ENCODE data around the gene CTIF. TPM values are rescaled to one million over a fixed set of nuclear protein-coding genes. Genes with fewer than 3 reads are reported as not detected.

The CTIF gene
- polyA plus RNA-seq, 1 of the 3 experiments (the other 2 are of a cell fraction), result 47.2 TPM

DNA sequence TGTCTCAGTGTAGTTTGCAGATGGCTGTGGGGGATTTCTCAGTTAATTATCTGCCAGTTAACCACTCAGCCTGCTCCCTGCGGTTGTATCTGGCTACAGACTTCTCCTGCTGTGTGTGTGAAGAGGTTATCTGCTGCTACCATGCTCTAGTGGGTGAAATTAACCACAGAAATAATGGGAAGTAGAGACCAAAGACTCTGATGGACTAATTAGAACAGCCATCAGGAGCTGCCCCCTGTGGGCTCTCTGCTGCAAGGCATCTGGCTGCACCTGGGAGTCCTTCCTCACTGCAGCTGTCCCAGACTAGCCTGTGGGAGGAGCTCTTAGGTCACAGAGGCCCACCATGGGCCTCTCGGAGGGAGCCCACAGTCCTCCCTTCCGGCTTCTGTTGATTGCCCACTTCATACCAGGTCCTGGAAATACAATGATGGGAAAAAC, 66.6 kb downstream of the CTIF start:
- H3K36me3 ChIP-seq (replicated peaks in 1 of 2; ENCODE audit: control insufficient read depth in 1 of 2, insufficient read depth in 2 of 2, low read length in 1 of 2), result no peaks in the 10 kb centered on the region
- no peak overlapping the region for H3K9ac ChIP-seq
- no peaks in the 10 kb centered on the region for H3K9me3 ChIP-seq
- no peaks in the 10 kb centered on the region for H3K9me2 ChIP-seq
- ChIA-PET POLR2A (no interaction called here), CTCF (interaction anchor here (0.6 to 2.7 kb wide), 11 partner anchors 9 to 1457 kb away, joined by 3 to 10 read pairs (median 4); no protein-coding TSS in a partner anchor)
- no peaks in the 10 kb centered on the region for H3K27me3 ChIP-seq (ENCODE audit: insufficient read depth)
- no peak overlapping the region for H3K4me3 ChIP-seq (ENCODE audit: low read depth in 2 of 2, low read length in 1 of 2)
- H3K4me1 ChIP-seq (ENCODE audit: control insufficient read depth in 1 of 2, insufficient read depth in 2 of 2, low read depth in 1 of 2, low read length in 1 of 2), result peaks cover 24 to 37% of the 10 kb centered on the region in 2 experiments; a peak in 3 of 4 replicates
- H2AFZ ChIP-seq (ENCODE audit: low read depth), result no peak overlapping the region
- H3K27ac ChIP-seq (ENCODE audit: low read depth in 2 of 2, low read length in 1 of 2), result peak overlapping the region in 1 of 2 experiments; percentile 3; a peak in 1 of 4 replicates
- peaks cover 86% of the 10 kb centered on the region for H4K20me1 ChIP-seq (ENCODE audit: insufficient read depth)
- H3K79me2 ChIP-seq (ENCODE audit: insufficient read depth), result peaks cover 88% of the 10 kb centered on the region
- H3F3A ChIP-seq (replicated peaks; ENCODE audit: insufficient read depth), result no peaks in the 10 kb centered on the region
- TF ChIP-seq, protein P1, sequence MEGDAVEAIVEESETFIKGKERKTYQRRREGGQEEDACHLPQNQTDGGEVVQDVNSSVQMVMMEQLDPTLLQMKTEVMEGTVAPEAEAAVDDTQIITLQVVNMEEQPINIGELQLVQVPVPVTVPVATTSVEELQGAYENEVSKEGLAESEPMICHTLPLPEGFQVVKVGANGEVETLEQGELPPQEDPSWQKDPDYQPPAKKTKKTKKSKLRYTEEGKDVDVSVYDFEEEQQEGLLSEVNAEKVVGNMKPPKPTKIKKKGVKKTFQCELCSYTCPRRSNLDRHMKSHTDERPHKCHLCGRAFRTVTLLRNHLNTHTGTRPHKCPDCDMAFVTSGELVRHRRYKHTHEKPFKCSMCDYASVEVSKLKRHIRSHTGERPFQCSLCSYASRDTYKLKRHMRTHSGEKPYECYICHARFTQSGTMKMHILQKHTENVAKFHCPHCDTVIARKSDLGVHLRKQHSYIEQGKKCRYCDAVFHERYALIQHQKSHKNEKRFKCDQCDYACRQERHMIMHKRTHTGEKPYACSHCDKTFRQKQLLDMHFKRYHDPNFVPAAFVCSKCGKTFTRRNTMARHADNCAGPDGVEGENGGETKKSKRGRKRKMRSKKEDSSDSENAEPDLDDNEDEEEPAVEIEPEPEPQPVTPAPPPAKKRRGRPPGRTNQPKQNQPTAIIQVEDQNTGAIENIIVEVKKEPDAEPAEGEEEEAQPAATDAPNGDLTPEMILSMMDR (IDR thresholded peaks at IDR 0.05), result peak; percentile 32
- peak; percentile 58 for TF ChIP-seq RAD21 (IDR thresholded peaks at IDR 0.05; ENCODE audit: low read length)
- TF ChIP-seq MEF2A (IDR thresholded peaks at IDR 0.05; ENCODE audit: borderline replicate concordance, low read depth), result no peak
- TF ChIP-seq SMC3 (IDR thresholded peaks at IDR 0.05; ENCODE audit: low read depth, low read length), result peak; percentile 35; the same call in 1 of the 2 replicates
- TF ChIP-seq, protein P2, sequence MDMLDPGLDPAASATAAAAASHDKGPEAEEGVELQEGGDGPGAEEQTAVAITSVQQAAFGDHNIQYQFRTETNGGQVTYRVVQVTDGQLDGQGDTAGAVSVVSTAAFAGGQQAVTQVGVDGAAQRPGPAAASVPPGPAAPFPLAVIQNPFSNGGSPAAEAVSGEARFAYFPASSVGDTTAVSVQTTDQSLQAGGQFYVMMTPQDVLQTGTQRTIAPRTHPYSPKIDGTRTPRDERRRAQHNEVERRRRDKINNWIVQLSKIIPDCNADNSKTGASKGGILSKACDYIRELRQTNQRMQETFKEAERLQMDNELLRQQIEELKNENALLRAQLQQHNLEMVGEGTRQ (IDR thresholded peaks at IDR 0.05; ENCODE audit: borderline replicate concordance, low read depth, low read length), result no peak
- no peak overlapping the region for H3K4me2 ChIP-seq
- peak; percentile 58 for DNase-seq
- 85% methylated on average over 3 of the region's 3 CpGs for WGBS (ENCODE audit: low lambda C conversion rate)

DNA sequence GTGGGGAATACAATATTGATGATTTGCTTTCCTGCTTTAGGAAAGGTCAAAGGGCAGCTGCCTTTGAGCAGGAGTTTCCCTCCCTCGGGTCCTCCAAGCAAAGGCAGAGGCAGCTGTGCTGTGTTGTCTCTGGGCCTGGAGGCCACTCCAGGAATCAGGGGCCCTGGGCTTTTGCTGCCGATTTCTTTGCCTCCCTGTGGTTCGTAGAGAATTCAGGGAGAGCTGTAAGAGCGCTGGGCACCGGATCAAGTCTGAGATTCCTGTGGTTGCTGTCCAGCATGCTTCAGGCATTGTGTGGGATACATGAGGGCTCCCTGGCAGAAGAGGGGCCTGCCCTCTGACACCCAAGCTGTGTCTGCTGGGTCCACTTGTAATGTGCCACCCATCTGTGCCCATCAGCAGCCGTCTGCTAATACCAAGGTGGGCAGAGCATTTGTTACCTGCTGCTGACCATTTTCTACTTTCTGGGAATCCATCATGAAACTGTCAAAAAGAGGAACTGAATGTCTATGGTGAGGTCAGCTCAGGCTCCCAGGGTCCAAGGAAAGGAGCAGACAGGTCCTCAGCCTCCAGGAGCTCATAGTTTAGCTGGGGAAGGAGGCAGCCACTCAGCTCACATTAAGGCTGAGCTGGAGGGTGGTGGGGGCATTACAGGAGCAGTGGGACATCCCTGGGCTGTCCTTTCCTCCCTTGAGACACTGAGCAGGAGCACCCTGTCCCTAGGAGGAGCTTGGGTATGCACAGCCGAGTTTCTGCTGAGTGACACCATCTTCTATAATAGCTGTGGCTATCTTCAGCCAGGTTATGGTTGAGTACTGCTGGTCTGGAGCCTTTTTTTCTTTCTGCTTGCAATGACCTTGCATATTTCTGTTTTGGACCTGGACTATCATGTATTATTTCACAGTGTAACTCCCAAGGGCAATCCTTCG, 68.5 kb downstream of the CTIF start:
- peaks cover 86% of the 10 kb centered on the region for H3K79me2 ChIP-seq (ENCODE audit: insufficient read depth)
- ChIA-PET CTCF (interaction anchor here (0.6 to 2.7 kb wide), 7 partner anchors 14 to 908 kb away, joined by 3 to 10 read pairs (median 4); no protein-coding TSS in a partner anchor), POLR2A (no interaction called here)
- H3F3A ChIP-seq (replicated peaks; ENCODE audit: insufficient read depth), result no peaks in the 10 kb centered on the region
- 39% methylated on average over 5 of the region's 8 CpGs for WGBS (ENCODE audit: low lambda C conversion rate)
- no peak overlapping the region for H3K9ac ChIP-seq
- no peaks in the 10 kb centered on the region for H3K36me3 ChIP-seq (replicated peaks in 1 of 2; ENCODE audit: control insufficient read depth in 1 of 2, insufficient read depth in 2 of 2, low read length in 1 of 2)
- no peaks in the 10 kb centered on the region for H3K9me3 ChIP-seq
- no peaks in the 10 kb centered on the region for H3K27me3 ChIP-seq (ENCODE audit: insufficient read depth)
- no peak overlapping the region for H2AFZ ChIP-seq (ENCODE audit: low read depth)
- no peak for DNase-seq
- no peaks in the 10 kb centered on the region for H3K9me2 ChIP-seq
- peak overlapping the region; percentile 25 to 38; a peak in 3 of 4 replicates for H3K27ac ChIP-seq (ENCODE audit: low read depth in 2 of 2, low read length in 1 of 2)
- H3K4me3 ChIP-seq (ENCODE audit: low read depth in 2 of 2, low read length in 1 of 2), result no peak overlapping the region
- H3K4me1 ChIP-seq (ENCODE audit: control insufficient read depth in 1 of 2, insufficient read depth in 2 of 2, low read depth in 1 of 2, low read length in 1 of 2), result peaks cover 25 to 32% of the 10 kb centered on the region in 2 experiments; a peak in 3 of 4 replicates
- H4K20me1 ChIP-seq (ENCODE audit: insufficient read depth), result peaks cover 82% of the 10 kb centered on the region
- H3K4me2 ChIP-seq, result peak overlapping the region; percentile 45; the same call in 1 of the 2 replicates
- TF ChIP-seq MXI1 (IDR thresholded peaks at IDR 0.05; ENCODE audit: low read depth, low read length) (no peak), FOXM1 (IDR thresholded peaks at IDR 0.05; ENCODE audit: low read depth) (no peak), FOXJ3 (CRISPR knock-in tag; IDR thresholded peaks at IDR 0.05) (no peak), POLR2AphosphoS5 (IDR thresholded peaks at IDR 0.05; ENCODE audit: low read depth, low read length) (no peak), TAF1 (IDR thresholded peaks at IDR 0.05; ENCODE audit: borderline replicate concordance, low read depth, low read length) (no peak), SMC3 (IDR thresholded peaks at IDR 0.05; ENCODE audit: low read depth, low read length) (no peak), MEF2A (IDR thresholded peaks at IDR 0.05; ENCODE audit: borderline replicate concordance, low read depth) (no peak), TEAD4 (IDR thresholded peaks at IDR 0.05; ENCODE audit: borderline replicate concordance, insufficient read depth) (peak; percentile 73; the same call in 1 of the 2 replicates), SIN3A (IDR thresholded peaks at IDR 0.05; ENCODE audit: borderline replicate concordance, low read depth, low read length) (peak; percentile 78; the same call in 1 of the 2 replicates), GABPA (IDR thresholded peaks at IDR 0.05; ENCODE audit: low read depth) (no peak), RCOR1 (IDR thresholded peaks at IDR 0.05; ENCODE audit: low read length) (no peak), NFIC (IDR thresholded peaks at IDR 0.05; ENCODE audit: borderline replicate concordance) (peak; percentile 91), CHD2 (IDR thresholded peaks at IDR 0.05; ENCODE audit: low read length, partially characterized antibody) (no peak)
- TF ChIP-seq, protein P3, sequence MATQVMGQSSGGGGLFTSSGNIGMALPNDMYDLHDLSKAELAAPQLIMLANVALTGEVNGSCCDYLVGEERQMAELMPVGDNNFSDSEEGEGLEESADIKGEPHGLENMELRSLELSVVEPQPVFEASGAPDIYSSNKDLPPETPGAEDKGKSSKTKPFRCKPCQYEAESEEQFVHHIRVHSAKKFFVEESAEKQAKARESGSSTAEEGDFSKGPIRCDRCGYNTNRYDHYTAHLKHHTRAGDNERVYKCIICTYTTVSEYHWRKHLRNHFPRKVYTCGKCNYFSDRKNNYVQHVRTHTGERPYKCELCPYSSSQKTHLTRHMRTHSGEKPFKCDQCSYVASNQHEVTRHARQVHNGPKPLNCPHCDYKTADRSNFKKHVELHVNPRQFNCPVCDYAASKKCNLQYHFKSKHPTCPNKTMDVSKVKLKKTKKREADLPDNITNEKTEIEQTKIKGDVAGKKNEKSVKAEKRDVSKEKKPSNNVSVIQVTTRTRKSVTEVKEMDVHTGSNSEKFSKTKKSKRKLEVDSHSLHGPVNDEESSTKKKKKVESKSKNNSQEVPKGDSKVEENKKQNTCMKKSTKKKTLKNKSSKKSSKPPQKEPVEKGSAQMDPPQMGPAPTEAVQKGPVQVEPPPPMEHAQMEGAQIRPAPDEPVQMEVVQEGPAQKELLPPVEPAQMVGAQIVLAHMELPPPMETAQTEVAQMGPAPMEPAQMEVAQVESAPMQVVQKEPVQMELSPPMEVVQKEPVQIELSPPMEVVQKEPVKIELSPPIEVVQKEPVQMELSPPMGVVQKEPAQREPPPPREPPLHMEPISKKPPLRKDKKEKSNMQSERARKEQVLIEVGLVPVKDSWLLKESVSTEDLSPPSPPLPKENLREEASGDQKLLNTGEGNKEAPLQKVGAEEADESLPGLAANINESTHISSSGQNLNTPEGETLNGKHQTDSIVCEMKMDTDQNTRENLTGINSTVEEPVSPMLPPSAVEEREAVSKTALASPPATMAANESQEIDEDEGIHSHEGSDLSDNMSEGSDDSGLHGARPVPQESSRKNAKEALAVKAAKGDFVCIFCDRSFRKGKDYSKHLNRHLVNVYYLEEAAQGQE (IDR thresholded peaks at IDR 0.05; ENCODE audit: low read depth, low read length), result peak; percentile 99
- TF ChIP-seq, protein P2 (IDR thresholded peaks at IDR 0.05; ENCODE audit: borderline replicate concordance, low read depth, low read length), result no peak

Data from SK-N-SH (cell line).